Smooth muscle cell of the brain vasculature (primary cell): ENCODE data around the gene PCBP3.

Experiments used
- DNase-seq: peaks from one replicate; pipeline ENCODE4 v3.0.0-alpha.2; 2012; ENCODE audit warnings: low read depth, low spot score

Gene PCBP3

DNA sequence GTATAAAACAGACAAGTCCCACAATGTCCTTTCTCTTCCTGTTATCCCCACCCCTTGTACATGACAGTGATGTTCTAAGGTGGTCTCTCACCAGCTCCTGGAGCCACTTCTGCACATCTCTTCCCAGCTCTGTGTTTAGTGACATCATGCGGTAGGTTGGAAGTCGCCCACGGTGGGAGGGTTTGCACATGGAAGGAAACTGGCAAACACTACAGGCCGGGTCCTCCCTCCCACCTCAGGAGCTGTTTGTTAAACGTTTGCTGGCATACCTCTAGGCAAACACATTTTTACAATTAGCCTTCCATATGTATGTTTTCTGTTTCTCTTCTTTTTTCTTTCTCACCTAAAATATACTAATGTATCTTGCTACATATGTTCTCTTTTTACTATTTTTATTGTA, 107.4 kb downstream of the PCBP3 start:
- no peak for DNase-seq

DNA sequence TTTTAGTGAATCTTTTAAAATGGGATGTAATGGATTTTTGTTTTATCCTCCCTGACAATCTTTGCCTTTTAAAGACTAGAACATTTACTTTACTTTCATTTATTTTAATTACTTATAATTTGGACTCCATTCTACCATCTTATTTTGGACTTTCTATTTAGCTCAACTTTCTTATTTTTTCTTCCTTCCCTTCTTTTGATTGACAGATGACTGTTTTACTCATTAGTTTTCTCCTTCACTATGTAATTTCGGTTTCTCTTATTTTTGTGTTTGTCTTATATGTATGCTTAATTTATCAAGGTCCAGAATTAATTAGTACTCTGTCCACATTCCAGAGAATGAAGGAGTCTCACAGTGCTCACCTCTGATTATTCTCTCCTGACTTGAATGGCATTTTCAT, 109.9 kb downstream of the PCBP3 start:
- DNase-seq: no peak

DNA sequence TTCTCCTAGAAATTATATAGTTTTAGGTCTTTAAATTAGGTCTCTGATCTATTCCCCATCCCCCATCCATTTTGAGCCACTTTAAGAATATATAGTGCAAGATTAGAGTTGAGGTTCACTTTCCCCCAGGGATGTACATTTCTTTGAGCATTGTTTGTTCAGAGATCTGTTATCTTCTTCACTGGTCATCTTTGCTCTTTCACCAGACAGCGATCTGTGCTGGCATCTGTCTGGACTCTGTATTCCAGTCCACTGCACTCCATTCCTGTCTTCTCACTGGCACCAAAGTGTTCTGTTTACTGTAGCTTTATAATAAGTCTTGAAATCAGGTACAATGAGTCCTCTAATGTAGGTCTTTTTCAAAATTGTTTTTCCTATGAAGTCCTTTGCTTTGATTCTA, 112.5 kb downstream of the PCBP3 start:
- DNase-seq: no peak

DNA sequence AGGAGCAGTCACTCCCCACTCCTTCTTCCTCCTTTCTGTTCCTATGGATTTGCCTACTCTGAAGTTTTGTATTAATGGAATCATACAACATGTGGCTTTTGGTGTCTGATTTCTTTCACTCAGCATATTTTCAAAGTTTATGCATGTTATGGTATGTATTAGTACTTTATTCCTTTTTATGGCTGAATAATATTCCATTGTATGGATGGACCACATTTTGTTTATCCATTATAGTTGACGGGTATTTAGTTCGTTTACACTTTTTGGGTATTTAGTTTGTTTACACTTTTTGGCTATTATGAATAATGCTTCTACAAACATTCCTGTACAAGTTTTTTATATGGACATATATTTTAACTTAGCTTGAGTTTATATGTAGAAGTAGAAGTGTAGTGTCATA, 113.1 kb downstream of the PCBP3 start:
- no peak for DNase-seq

DNA sequence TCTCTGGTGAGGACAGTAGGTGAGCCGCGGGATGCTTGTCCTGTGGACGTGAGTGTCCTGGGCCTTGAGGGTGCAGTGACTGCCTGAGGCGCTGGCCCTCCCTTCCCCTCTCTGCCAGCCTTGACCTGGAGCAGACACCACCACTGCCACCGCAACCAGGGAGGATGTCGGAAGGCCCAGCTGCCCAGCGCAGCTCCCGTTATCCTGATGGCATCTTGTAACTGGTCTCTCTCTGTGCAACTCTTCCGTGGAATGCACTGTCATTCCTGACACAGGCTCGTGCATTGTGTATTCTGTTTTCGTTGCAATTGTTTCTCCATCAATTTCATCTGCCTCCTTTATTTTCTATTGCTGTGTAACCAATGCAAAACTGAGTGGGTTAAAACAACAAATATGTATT, 118.2 kb downstream of the PCBP3 start:
- no peak for DNase-seq

DNA sequence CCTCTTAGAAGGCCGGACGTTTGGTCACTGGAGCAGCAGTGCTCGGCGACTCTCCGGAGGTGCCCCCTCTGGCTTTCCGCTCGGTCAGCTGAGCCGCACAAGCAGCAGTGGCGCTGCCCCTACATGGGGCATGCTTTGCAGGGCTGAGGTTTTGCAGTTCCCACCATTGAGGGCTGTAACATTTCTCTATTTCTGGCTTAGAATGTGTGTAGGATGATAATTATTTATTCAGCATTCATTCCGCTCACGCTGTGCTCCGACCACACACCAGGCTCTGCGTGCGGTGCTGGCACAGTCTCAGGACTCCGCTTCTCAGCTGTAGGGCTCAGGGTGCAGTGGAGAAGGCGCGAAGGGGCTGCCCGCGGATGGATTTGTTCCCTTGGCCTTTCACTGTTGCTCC, 119.5 kb downstream of the PCBP3 start:
- peak; percentile 43 for DNase-seq

DNA sequence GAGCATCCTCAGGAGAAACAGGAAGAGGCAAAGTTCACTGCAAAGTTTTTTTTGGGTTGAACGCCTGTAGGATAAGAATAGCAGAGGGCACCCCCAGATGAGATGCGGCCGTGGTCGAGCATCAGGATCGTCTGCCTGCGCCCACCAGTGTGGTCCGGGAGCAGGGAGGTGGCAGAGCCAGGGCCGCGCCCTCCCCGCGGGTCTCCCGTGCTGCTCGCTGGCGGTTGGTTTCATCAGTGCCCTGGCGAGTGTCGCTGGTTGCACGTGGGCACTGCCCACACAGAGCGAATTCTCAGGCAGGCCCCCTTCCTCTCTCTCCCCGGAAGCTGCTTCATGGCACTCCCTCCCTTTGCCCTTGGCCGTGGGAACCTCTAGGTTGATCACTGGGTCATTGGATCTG, 120.0 kb downstream of the PCBP3 start:
- no peak for DNase-seq

DNA sequence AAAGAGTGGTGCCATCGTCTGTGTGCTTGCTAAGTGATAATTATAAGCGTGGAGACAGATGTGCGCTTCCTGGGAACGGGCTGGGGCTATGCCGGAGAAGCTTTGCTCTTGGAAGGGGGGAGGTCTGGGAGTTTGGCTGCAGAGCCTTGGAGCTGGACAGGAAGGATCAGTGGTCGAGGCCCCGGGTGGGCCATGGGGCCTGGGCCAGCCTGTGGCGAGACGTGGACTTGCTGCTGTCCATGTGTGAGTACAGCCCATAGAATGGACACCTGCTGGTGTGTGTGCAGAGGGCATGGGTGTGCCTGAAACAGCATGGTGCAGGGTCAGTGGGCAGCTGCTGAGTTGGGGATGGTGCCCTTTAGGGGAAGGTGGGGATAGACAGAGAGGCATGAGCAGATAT, 121.3 kb downstream of the PCBP3 start:
- no peak for DNase-seq

DNA sequence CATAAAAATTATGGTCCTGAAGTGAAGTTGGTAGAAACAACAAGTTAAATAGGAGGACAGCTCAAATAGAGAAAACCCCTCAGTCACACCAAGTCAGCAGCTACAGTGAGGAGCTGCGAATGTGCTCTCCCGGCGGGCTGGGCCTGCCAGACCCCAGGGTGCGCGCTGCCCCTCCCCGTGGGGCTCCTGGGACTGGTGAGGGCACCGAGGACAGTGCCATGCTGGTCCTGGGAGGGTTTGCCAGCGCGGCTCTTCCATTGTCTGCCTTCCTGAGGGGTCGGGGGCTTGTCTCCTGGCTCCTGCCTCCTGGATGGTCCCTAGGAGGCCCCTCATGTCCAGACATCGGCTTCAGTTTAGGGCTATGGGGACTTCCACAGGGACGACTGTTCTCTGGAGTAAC, 121.8 kb downstream of the PCBP3 start:
- no peak for DNase-seq

DNA sequence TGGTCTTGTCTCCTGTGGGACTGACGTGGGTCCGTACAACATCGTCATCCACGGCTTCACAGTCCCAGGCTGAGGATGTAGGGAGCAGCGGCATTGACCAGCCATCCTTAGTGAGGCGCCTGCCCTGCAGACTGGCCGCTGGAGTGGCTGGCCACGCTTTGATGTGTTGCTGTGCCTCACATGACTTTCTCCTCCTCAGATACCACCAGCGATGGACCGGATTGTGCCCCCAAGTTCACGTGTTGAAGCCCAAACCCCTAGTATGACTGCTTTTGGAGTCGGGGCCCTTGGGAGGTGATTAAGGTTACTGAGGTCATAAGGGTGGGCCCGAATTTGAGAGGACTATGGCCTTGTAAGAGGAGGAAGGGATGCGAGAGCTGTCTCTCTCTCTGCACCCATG, 122.5 kb downstream of the PCBP3 start:
- DNase-seq: no peak

DNA sequence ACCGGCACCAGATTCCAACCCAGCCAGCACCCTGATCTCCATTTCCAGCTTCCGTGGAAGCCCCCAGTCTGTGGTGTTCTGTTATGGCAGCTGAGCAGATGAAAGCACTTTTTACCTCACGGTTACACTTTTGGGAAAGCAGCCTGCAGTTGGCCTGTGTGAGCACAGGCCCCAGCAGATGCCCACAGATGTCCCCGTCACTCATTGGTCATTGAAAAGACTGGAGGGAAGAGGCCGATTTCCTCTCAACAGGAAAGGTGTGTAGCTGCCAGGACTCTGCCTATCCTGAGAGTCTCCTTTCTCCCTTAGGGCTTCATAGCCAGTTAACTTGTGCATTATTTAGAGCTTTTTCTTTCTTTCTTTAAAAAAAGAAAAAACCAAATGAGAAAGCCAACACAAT, 123.0 kb downstream of the PCBP3 start:
- no peak for DNase-seq

DNA sequence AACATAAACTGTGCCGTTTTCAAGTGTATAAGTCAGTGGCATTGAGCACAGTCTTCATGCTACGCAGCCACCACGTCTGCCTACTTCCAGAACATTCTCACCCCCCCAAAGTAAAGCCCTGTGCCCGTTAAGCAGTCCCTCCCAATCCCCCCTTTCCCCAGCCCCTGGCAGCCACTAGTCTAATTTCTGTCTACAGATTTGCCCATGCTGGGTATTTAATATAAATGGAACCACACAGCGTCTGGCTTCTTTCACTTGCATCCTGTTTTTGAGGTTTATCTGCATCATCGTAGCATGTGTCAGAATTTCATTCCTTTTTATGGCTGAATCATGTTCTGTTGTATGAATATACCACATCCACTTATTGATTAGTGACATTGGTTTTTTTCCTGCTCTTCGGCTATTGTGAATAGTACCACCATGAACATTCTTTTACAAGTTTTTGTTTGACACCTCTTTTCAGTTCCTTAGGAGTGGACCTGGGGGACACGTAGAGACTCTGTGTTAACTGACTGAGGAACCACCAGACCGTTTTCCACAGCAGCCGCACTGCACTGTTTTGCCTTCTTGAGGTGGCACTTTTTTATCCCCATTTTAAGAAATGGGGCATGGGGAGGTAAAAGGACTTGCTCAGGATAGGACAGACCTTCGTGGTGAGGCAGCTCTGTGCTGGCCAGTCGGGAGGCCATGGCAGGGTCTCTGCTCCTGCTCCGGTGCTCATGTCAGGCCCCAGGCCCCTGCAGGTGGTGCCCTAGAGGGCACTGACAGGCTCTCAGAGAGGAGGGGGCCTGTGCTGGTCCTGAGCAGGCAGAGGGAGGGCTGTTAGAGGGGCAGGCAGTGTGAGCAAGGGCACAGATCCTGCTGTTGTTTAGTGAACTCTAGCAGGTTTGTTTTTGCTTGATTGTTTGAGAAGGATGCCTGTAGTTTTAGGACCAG, 123.8 kb downstream of the PCBP3 start:
- no peak for DNase-seq

DNA sequence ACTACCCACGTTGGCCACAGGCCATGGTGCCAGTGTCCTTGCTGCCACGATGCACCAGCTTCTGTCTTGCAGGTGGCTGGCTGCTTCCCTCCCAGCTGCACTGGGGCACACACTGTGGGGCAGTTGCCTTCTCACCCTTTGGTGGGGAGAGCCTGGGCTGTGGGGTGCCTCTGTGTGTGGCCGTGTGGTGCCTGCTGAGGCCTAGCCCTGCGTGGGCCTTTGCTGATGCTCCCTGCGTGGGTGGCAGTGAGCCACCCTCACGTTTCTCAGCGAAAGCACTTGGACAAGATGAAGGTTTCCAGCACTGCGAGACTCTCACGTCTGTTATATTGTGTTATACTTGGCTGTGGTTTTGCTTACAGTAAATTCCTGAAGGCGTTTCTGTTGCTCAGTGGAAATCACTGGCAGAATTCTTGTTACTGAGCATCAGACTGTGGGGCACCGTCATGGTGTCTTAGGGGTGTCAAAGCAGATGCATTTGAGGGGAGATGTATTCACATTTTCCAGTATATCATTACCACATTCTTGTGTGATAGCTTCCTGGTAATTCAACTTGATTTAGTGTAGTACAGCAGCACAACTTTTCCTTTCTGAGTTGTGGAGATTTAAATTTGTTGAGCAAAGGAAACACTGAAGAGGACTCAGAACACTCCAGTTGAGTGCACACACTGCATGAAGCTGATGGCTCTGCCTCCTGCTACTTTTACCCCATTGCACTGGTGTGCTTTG, 124.7 kb downstream of the PCBP3 start:
- DNase-seq: no peak

DNA sequence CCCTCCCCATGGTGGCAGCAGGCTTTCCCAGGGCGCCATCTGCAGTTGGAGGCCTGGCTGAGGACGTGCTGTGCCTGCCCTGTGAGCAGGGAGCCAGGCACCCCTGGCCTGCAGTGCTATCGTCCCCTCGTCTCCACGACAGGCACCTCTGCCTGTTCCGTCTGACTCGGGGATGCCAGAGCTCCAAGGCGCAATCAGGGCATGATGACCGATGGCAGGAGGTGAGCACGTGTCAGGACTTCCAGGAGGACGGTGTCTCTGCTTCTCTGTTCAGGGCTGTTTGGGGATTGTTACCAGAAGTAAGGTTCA, 125.2 kb downstream of the PCBP3 start:
- DNase-seq: no peak

DNA sequence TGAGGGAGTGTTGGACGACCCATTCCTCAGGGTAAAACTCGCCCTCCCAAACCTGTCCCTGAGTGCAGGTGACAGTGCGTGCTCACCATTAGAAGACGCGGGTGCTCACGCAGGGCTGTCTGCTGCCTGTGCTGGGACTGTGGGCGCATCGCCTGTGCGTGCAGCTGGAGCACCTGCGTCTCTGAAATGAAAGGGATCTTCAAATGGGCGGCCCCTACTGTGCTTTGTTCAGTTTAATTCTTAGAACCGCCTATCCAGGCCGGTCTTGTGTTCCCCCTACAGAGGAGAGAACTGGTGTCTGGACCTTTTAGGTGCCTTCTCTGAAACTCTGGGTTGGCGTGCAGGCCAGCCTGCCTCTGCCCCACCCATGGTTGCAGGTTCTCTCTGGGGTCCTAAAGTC, 125.8 kb downstream of the PCBP3 start:
- DNase-seq: no peak

DNA sequence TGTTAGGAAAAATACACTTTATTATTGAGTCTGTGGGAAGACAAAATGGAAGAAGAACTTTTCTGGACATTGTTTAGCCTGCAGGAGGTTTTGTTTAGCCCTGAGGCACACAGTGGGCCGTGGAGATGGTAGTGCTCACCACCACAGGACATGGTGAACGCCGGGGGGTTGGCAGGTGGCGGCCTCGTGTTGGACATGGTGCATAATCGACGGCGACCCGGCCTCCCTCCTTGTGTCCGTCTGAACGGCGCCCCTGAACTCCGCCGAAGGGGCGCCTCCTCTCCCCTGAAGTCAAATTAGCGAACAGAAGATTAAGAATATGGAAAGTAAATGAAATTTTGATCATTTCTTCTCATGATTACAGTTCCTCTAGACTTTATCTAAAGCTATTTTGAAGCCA, 126.4 kb downstream of the PCBP3 start:
- no peak for DNase-seq

DNA sequence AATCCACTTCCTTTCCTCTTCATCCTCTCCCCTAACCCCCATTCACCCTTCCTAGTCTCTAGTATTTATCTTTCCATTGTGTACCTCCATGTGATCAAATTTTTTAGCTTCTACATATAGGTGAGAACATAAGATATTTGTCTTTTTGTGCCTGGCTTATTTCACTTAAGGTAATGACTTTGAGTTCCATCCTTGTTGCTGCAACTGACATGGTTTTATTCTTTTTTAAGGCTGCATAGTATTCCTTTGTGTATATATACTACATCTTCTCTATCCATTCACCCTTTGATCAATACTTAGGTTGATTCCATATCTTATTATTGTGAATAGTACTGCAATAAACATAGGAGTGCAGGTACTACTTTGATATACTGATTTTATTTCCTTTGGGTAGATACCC, 128.7 kb downstream of the PCBP3 start:
- DNase-seq: no peak

DNA sequence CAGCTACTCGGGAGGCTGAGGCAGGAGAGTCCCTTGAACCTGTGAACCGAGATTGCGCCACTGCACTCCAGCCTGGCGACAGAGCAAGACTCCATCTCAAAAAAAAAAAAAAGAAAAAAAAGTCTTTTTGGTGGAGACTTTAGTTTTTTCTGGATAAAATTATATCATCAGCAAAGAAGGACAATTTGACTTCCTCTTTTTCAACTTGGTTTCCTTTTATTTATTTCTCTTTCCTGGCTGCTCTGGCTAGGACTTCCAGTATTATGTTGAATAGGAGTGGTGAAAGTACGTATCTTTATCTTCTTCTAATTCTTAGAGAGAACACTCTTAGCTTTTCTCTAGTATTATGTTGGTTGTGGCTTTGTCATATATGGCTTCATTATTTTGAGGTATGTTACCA, 130.8 kb downstream of the PCBP3 start:
- no peak for DNase-seq

DNA sequence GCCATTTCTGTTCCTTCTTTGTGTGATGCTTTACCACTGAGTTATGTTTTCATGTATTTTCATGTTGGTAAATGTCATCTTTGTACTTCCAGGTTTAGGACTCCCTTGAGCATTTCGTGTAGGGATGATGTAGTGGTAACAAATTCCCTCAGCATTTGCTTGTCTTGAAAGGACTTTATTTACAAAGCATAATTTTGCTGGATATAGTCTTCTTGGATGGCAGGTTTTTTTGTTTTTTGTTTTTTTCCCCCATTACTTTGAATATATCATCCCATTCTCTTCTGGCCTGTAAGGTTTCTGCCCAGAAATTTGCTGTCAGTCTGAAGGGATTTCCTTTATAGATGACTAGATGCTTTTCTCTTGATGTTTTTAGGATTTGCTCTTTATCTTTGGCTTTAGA, 133.4 kb downstream of the PCBP3 start:
- no peak for DNase-seq

DNA sequence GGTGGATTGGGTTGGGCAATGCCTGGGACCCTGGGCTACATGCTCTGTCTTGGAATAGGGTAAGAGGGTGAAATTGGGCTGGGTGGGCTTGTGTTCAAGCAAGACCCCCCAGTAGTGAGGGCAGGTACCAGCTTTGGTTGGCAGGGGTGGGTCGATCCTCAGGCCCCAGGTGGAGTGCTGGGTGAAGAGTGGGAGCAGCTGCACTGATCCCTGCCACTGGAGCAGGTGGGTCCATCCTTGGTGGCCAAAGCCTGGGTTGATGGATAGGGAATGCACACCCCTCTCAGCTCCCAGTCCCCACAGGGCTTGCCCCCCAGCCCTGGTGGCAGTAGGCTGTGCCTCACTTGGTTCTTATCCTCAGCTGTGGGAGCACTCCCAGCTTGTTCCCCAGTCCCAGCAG, 135.2 kb downstream of the PCBP3 start:
- no peak for DNase-seq

DNA sequence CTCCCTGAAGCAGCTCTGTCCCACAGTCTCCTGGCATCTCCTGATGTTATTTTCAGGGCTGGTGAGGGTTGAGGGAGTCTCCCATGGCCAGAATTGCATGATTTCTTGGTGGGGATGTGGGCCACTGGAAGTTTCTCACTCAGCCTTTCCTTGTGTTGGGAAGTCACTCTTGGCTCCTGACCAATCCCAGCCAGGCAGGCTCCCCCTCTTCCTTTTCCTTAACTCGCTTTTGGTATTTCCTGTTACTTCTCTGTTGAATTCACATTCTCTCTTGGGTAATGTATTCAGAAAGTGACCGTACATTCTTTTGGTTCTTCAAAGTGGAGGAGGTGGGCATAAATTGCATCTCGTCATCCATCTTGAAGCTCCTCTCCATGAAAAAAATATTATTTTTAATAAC, 135.7 kb downstream of the PCBP3 start:
- no peak for DNase-seq

DNA sequence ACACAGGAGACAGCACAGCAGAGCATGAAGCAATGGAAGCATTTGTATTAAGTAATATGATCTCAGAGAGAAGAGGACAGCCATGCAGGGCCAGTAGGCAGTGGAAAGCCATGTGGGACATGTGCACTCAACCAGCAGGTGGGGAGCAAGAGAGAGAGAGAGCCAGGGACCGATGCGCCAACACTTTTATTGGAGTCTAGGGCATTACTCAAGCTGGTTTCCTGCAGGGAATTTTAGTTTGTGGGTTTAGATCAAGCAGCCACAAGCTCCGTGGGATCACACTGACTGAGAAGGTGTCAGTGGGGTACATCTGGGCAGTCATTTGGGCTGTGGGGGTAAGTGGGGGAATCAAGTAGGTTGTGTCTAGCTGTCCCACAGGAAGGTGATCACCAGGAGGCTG, 137.1 kb downstream of the PCBP3 start:
- DNase-seq: no peak

DNA sequence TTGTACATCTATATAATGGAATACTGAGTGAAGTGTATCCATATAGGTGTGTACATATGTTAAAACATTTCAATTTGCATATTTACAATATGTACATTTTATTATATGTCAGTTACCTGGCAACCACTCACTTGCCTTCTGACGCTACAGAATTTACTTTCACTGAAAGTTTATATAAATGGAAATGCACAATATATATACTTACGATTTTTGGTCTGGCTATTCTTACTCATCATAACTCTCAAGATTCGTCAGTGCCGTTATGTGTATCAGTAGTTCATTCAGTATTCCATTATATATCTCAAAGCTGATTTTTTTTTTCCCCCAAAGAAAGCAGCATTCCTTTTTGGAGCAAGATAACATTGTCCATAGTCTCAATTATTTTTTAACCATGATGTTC, 138.2 kb downstream of the PCBP3 start:
- DNase-seq: no peak
